Hematopoietic multipotent progenitor cell (in vitro differentiated cells): Measurements from ENCODE around the gene CYTL1. TPM values are rescaled to one million over a fixed set of nuclear protein-coding genes. Genes with fewer than 3 reads are reported as not detected.

Source experiments
- DNase-seq, 3 donors: peaks; one replicate each; pipeline ENCODE4 v3.0.0-alpha.2; 2011 to 2015; ENCODE audit warnings: low read depth in 2 of 3, low spot score in 2 of 3
- total RNA-seq: library from RNA; depleted of rRNA; stranded (reverse); fragments of >200 nt; gene quantifications from one replicate; pipeline ENCODE4 v1.2.3, GENCODE V29; 2012

Gene CYTL1
- total RNA-seq, 1 donor, result 98.3 TPM

- DNase-seq, result no peak
Measured at GRCh38 chr4:4979971-4980370, 39.3 kb downstream of the CYTL1 start.

GRCh38 chr4:4974727-4975126 is 44.5 kb downstream of the CYTL1 start:
- DNase-seq, result no peak

- DNase-seq, result no peak
Measured at GRCh38 chr4:4971796-4972195, 47.5 kb downstream of the CYTL1 start.

GRCh38 chr4:4969298-4969697 is 50.0 kb downstream of the CYTL1 start:
- no peak for DNase-seq

GRCh38 chr4:4968161-4968725 is 51.0 kb downstream of the CYTL1 start:
- DNase-seq, result no peak

Other genes with a start within 250 kb of the CYTL1 start
- gene MSX1, start 159.8 kb downstream of the CYTL1 start, total RNA-seq, result under 0.01 TPM
- gene STK32B, start 32.0 kb upstream of the CYTL1 start, total RNA-seq, result 14.8 TPM